PFSK-1 (cell line): ENCODE data around the gene ATP8B4.

Source experiments
- FOXP2 ChIP-seq: optimal IDR thresholded peaks from 2 replicates; pipeline ENCODE3; 2011; ENCODE audit warnings: borderline replicate concordance, control low read depth, inconsistent platforms; ENCODE audit not compliant: insufficient read depth; ENCODE audit errors: extremely low read length, extremely low read depth
- POLR2AphosphoS5 ChIP-seq: IDR thresholded peaks from 2 replicates; pipeline ENCODE4 v1.6.1; 2012; ENCODE audit warnings: low read depth, mild to moderate bottlenecking, control low read depth, low read length, moderate library complexity
- SIN3A ChIP-seq: IDR thresholded peaks from 2 replicates; pipeline ENCODE4 v1.6.1; 2012; ENCODE audit warnings: mild to moderate bottlenecking, low read length, moderate library complexity, borderline replicate concordance; ENCODE audit not compliant: insufficient read depth
- TAF1 ChIP-seq: IDR thresholded peaks from 2 replicates; pipeline ENCODE4 v1.6.1; 2012; ENCODE audit warnings: low read length, control low read depth, borderline replicate concordance; ENCODE audit not compliant: insufficient read depth
- TF ChIP-seq, protein P1 (sequence below), 2 experiments: IDR thresholded peaks; 2 replicates each; pipeline versions ENCODE4 v1.6.1 to v1.8.0; 2011 to 2012; ENCODE audit warnings: low read depth in 2 of 2, low read length in 2 of 2, control low read depth in 1 of 2, inconsistent platforms in 1 of 2, mild to moderate bottlenecking in 1 of 2, moderate library complexity in 1 of 2; ENCODE audit not compliant: insufficient read depth in 1 of 2

ATP8B4 gene

DNA sequence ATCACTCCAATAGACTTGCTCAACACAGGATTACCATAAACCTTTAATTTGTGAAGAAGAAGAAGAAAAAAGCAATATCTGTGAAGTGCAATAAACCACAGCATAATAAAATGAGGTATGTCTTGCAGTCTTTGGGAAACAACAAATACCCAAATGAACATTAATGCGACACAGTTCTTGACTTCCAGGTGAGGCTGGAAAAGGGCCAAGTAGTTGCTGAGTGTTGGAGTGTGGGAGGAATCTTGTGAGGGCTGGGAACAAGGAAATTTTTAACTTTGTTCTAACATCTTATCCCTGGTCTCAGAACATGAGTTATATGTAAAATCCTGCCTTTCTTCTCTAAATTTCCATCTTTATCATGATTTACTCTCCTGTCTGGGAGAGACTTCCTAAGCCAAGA lies 291.7 kb downstream of the ATP8B4 start:
- TF ChIP-seq FOXP2 (no peak), TAF1 (no peak), SIN3A (no peak), POLR2AphosphoS5 (no peak)
- TF ChIP-seq, protein P1, sequence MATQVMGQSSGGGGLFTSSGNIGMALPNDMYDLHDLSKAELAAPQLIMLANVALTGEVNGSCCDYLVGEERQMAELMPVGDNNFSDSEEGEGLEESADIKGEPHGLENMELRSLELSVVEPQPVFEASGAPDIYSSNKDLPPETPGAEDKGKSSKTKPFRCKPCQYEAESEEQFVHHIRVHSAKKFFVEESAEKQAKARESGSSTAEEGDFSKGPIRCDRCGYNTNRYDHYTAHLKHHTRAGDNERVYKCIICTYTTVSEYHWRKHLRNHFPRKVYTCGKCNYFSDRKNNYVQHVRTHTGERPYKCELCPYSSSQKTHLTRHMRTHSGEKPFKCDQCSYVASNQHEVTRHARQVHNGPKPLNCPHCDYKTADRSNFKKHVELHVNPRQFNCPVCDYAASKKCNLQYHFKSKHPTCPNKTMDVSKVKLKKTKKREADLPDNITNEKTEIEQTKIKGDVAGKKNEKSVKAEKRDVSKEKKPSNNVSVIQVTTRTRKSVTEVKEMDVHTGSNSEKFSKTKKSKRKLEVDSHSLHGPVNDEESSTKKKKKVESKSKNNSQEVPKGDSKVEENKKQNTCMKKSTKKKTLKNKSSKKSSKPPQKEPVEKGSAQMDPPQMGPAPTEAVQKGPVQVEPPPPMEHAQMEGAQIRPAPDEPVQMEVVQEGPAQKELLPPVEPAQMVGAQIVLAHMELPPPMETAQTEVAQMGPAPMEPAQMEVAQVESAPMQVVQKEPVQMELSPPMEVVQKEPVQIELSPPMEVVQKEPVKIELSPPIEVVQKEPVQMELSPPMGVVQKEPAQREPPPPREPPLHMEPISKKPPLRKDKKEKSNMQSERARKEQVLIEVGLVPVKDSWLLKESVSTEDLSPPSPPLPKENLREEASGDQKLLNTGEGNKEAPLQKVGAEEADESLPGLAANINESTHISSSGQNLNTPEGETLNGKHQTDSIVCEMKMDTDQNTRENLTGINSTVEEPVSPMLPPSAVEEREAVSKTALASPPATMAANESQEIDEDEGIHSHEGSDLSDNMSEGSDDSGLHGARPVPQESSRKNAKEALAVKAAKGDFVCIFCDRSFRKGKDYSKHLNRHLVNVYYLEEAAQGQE (IDR thresholded peaks at IDR 0.05; ENCODE audit: insufficient read depth in 1 of 2, low read depth in 2 of 2, low read length in 2 of 2): no peak

GRCh38 chr15:49826640-49827234 lies 292.3 kb downstream of the ATP8B4 start:
- TF ChIP-seq POLR2AphosphoS5 (no peak), SIN3A (no peak), TAF1 (no peak), FOXP2 (no peak)
- TF ChIP-seq, protein P1 (IDR thresholded peaks at IDR 0.05; ENCODE audit: insufficient read depth in 1 of 2, low read depth in 2 of 2, low read length in 2 of 2): no peak

GRCh38 chr15:49824775-49825099 lies 294.3 kb downstream of the ATP8B4 start:
- TF ChIP-seq POLR2AphosphoS5: no peak

DNA sequence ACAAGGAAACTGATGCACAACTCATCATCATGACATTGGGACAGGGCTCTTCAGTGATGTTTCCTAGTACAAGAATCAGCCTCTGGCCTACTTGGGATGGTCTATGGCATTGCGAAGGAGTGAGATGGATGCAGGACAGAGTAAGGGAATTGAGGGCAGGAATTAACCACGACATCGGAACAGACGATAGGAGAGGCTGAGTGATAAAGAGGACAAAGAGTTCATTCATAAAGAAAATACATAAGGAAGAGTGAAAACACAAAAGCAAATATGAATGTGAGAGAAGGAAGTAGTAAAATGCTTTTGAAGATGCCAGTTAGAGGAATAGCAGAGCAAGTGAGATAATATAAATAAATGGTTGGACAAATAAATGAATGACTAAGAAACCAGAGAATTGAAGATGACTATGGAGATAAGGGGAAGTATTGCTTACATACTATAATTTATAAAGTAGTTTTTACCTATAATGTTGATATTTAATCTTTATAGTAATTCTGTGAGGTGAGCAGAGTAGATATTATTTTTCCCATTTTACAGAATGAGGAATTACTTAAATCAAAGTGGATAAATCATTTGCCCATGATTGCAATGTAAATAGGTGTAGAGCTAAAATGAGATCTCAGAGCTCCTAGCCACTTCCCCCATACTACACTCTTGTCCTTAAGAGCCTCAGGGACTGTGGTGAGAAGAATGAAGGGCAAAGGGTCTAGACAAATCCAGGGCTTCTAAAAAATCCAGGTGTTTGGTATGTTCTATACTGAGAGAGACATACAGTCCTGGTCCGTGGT lies 294.9 kb downstream of the ATP8B4 start:
- no peak for TF ChIP-seq SIN3A
- no peak for TF ChIP-seq TAF1

- TF ChIP-seq, protein P1 (IDR thresholded peaks at IDR 0.05; ENCODE audit: insufficient read depth in 1 of 2, low read depth in 2 of 2, low read length in 2 of 2): no peak
- TF ChIP-seq TAF1 (no peak), FOXP2 (no peak), SIN3A (no peak)
Measured at GRCh38 chr15:49817100-49817499, 301.9 kb downstream of the ATP8B4 start.

DNA sequence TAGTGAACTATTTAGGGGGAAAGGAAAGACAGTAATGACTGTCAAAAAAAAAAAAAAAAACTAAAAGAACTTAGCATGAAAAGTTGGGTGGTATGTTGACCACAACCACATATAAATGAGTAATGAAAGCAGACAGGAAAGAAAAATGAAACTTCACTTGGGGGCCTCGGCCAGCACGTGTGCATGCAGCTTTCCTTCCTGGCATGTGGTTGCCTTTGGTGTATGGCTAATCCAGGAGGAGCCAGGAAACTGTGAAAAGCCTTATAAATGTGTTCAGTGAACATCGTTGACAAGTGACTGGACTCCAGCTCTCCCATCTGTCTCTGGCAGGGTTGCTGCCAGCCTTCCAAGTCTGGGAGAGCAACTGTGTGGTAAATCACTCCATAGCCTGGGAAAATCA lies 303.1 kb downstream of the ATP8B4 start:
- TF ChIP-seq, protein P1 (IDR thresholded peaks at IDR 0.05; ENCODE audit: insufficient read depth in 1 of 2, low read depth in 2 of 2, low read length in 2 of 2): no peak
